Loucy (cell line): Measurements from ENCODE around the gene NPR3.

Source experiments
- EZH2phosphoT487 ChIP-seq: fragments of 200-600 bp; IDR thresholded peaks from 2 replicates; pipeline ENCODE4 v1.6.1; 2018; ENCODE audit warnings: antibody characterized with exemption, mild to moderate bottlenecking, moderate library complexity, borderline replicate concordance
- TF ChIP-seq, protein P1 (sequence below): fragments of 200-600 bp; sonication (generic); conservative IDR thresholded peaks from 2 replicates; pipeline ENCODE4 v1.5.1; 2014; ENCODE audit warnings: mild to moderate bottlenecking, antibody characterized with exemption, low read length

DNA sequence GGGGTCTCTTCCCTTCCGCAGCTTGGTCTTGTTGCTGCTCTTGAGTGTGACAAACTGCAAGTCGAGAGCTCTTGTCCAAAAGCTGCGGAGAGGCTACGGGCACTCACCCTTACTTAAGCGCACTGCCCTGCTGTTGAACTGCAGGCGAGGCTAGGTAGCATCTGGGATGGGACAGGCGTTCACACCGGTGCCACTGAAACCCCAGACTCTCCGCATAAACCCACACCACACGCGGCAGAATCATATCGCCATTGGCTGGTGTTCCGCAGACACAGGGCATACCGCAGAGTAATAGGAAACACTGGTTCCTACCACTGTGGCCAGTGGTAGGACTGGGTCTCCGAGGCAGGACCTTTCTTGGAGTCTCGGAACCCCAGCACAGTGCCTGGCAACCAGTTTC, 2.2 kb upstream of the NPR3 start:
- TF ChIP-seq, protein P1, sequence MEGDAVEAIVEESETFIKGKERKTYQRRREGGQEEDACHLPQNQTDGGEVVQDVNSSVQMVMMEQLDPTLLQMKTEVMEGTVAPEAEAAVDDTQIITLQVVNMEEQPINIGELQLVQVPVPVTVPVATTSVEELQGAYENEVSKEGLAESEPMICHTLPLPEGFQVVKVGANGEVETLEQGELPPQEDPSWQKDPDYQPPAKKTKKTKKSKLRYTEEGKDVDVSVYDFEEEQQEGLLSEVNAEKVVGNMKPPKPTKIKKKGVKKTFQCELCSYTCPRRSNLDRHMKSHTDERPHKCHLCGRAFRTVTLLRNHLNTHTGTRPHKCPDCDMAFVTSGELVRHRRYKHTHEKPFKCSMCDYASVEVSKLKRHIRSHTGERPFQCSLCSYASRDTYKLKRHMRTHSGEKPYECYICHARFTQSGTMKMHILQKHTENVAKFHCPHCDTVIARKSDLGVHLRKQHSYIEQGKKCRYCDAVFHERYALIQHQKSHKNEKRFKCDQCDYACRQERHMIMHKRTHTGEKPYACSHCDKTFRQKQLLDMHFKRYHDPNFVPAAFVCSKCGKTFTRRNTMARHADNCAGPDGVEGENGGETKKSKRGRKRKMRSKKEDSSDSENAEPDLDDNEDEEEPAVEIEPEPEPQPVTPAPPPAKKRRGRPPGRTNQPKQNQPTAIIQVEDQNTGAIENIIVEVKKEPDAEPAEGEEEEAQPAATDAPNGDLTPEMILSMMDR: no peak
- TF ChIP-seq EZH2phosphoT487: no peak
